Measurements from ENCODE around the gene SLC15A5. TPM values are rescaled to one million over a fixed set of nuclear protein-coding genes. Genes with fewer than 3 reads are reported as not detected.

The SLC15A5 gene
- total and polyA plus RNA-seq, 11 donors, result not detected

DNA sequence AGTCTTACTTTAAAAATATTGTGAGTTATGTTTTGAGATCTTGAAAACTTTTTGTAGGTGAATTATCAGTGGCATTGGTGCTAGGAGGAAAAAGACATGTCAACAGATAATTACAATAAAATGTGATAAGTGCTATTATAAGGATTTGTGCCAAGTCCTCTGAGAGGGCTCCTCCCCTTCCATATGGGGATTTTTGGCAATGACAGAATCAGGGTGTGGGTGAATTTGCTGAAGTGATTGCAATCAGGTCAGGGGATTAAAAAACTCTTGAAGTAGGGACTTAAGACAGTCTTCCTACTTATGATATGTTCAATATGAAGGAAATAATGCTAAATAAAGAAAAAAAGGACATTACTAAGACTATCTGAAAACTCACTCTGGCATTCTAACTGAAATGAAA lies 122.5 kb downstream of the SLC15A5 start:
- ATAC-seq (no peak), DNase-seq (no peak)
- intact Hi-C loops (cut with DNase I), result no loop called here
- TF ChIP-seq, protein P1, sequence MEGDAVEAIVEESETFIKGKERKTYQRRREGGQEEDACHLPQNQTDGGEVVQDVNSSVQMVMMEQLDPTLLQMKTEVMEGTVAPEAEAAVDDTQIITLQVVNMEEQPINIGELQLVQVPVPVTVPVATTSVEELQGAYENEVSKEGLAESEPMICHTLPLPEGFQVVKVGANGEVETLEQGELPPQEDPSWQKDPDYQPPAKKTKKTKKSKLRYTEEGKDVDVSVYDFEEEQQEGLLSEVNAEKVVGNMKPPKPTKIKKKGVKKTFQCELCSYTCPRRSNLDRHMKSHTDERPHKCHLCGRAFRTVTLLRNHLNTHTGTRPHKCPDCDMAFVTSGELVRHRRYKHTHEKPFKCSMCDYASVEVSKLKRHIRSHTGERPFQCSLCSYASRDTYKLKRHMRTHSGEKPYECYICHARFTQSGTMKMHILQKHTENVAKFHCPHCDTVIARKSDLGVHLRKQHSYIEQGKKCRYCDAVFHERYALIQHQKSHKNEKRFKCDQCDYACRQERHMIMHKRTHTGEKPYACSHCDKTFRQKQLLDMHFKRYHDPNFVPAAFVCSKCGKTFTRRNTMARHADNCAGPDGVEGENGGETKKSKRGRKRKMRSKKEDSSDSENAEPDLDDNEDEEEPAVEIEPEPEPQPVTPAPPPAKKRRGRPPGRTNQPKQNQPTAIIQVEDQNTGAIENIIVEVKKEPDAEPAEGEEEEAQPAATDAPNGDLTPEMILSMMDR (IDR thresholded peaks at IDR 0.05), result no peak
- TF ChIP-seq POLR2A (IDR thresholded peaks at IDR 0.05), result no peak
- Histone ChIP-seq H3K4me3 (no peak overlapping the region), H3K36me3 (no peaks in the 10 kb centered on the region), H3K27me3 (no peaks in the 10 kb centered on the region), H3K9me3 (no peaks in the 10 kb centered on the region), H3K27ac (no peak overlapping the region), H3K4me1 (no peaks in the 10 kb centered on the region)

DNA sequence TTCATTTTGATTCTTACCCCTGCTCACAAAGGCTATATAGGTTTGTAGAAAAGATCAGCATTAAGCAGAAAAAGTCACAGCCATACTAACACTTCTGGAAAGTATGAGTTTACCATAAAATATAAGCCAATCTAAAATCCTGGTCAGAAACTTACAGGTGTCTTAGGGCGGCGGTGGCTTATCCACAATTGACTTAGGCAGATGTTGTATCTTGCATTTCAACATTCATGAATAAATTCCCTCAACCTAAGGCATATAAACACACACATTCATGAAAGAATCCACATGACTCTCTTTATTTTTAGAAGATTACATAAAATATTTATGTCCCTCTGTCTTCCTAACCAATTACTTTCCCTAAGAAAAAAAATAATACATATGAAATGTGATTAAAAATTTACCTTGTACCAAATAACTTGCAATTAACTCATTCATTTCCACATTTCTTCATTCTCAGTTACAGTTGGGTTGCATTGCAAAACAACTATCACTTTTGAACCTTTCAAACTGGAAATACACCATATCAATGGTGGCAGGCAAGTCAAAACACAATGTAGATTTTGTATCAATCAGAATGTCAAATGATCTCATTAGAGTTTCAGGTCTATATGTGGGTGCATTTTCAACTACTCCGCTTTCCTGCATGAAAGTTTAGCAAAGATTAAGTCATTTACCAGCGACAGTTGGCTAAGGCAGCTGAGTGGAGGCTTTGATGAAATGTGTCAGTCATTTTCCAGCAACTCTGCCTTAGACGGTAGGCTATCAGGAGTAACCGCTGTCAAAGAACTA lies 124.4 kb downstream of the SLC15A5 start:
- DNase-seq (no peak), ATAC-seq (no peak)
- no peaks in the 10 kb centered on the region for H3K9me3 ChIP-seq
- WGBS, 4 donors, result 78 to 85% (median 83%) methylated on average over 6 of the region's 6 CpGs
- H3K4me1 ChIP-seq, result no peaks in the 10 kb centered on the region
- intact Hi-C loops (cut with DNase I), result no loop called here
- TF ChIP-seq, protein P1 (IDR thresholded peaks at IDR 0.05), result no peak
- TF ChIP-seq POLR2A (IDR thresholded peaks at IDR 0.05), result no peak
- H3K27ac ChIP-seq, result no peak overlapping the region
- peaks cover 0 to 4% (median 0%) of the 10 kb centered on the region in 9 donors for H3K27me3 ChIP-seq
- H3K4me3 ChIP-seq, result no peak overlapping the region
- H3K36me3 ChIP-seq, result no peaks in the 10 kb centered on the region

DNA sequence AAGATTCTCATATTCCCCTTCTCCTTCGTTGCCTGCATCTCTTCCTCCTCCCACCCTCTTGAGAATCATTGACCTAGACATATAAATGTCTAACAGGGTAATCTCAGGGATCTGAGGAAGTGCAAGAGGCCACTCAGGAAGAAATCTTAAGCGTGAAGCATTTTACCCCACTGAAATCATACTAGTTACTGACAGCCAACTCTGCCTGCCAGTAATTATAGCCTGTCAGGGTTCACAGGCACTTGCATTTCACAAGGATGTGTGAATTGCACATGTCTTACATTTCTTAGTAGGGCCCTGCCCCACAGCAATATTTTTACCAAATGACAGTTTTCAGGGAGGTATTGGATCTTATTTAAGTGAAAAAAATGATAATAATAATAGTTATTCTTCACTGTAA lies 127.2 kb downstream of the SLC15A5 start:
- H3K4me3 ChIP-seq, result no peak overlapping the region
- no peaks in the 10 kb centered on the region for H3K9me3 ChIP-seq
- peaks cover 0 to 4% (median 0%) of the 10 kb centered on the region in 9 donors for H3K27me3 ChIP-seq
- no peaks in the 10 kb centered on the region for H3K4me1 ChIP-seq
- intact Hi-C loops (cut with DNase I), result no loop called here
- ATAC-seq (no peak), DNase-seq (no peak)
- H3K36me3 ChIP-seq, result no peaks in the 10 kb centered on the region
- WGBS, 4 donors, result 11 to 20% (median 16%) methylated on average over 2 of the region's 2 CpGs
- TF ChIP-seq POLR2A (IDR thresholded peaks at IDR 0.05), result no peak
- TF ChIP-seq, protein P1 (IDR thresholded peaks at IDR 0.05), result no peak
- H3K27ac ChIP-seq, result no peak overlapping the region

DNA sequence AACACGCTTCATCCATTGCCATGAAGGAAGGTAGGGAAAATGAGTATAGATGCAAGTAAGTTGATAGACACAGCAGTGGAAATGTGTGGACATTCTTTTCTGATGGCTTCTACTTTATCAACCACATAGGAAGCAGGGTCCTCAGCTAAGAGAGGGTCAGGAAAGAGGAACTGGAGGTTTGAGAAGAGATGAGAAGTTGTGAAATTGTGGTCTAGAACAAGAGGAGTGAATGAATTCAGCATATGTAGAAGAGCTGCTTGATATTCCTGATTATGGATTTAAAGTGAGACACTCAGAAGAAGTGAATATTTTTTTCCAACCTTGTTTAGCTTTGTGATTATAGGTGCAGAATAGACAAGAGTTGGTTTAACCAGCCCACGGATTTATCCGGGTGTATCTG lies 128.5 kb downstream of the SLC15A5 start:
- TF ChIP-seq POLR2A (IDR thresholded peaks at IDR 0.05), result no peak
- TF ChIP-seq, protein P1 (IDR thresholded peaks at IDR 0.05), result no peak
- Histone ChIP-seq H3K36me3 (no peaks in the 10 kb centered on the region), H3K27me3 (peaks cover 0 to 4% (median 0%) of the 10 kb centered on the region in 9 donors), H3K4me3 (no peak overlapping the region), H3K9me3 (no peaks in the 10 kb centered on the region), H3K27ac (no peak overlapping the region), H3K4me1 (no peaks in the 10 kb centered on the region)
- intact Hi-C loops (cut with DNase I), result no loop called here
- ATAC-seq (no peak), DNase-seq (no peak)
- 89 to 93% (median 90%) methylated on average over 3 of the region's 3 CpGs for WGBS, 4 donors

Other genes starting within 250 kb of the SLC15A5 start
- gene MGST1, start 70.0 kb upstream of the SLC15A5 start, total RNA-seq, result 100 to 1,000 TPM in 1 of 9 donors, 10 to 100 TPM in 5, 1 to 10 TPM in 3; 5.0 to 120 (median 21.4) TPM
- 10 to 100 TPM; 21.7 to 61.9 TPM for gene MGST1, start 70.0 kb upstream of the SLC15A5 start, polyA plus RNA-seq